Activated T-helper 1 cell treated with anti-CD3 and anti-CD28 coated beads, Interleukin-2, amount 50 U/mL, for 16 hours (primary cell): ENCODE data around the gene ARL5B.

Experiments
- DNase-seq, 2 donors: peaks; one replicate each; pipeline ENCODE4 v3.0.0-alpha.2; 2020; ENCODE audit warnings: low read depth in 1 of 2, low spot score in 1 of 2

Gene ARL5B

GRCh38 chr10:18658271-18659124, 733 bp upstream of the ARL5B start:
- no peak for DNase-seq

- no peak for DNase-seq
Measured at GRCh38 chr10:18659819-18660535, 746 bp downstream of the ARL5B start.

- DNase-seq = no peak
Measured at GRCh38 chr10:18660816-18661431, 1.7 kb downstream of the ARL5B start.

- no peak for DNase-seq
Measured at GRCh38 chr10:18664841-18665478, 5.7 kb downstream of the ARL5B start.

- no peak for DNase-seq
Measured at GRCh38 chr10:18665815-18666558, 6.8 kb downstream of the ARL5B start.

- DNase-seq = no peak
Measured at GRCh38 chr10:18666810-18667209, 7.6 kb downstream of the ARL5B start.

- no peak for DNase-seq
Measured at GRCh38 chr10:18668026-18668425, 8.8 kb downstream of the ARL5B start.

- no peak for DNase-seq
Measured at GRCh38 chr10:18675086-18675801, 16.0 kb downstream of the ARL5B start.

GRCh38 chr10:18680754-18681153, 21.5 kb downstream of the ARL5B start:
- DNase-seq = no peak

- DNase-seq = no peak
Measured at GRCh38 chr10:18681366-18681765, 22.1 kb downstream of the ARL5B start.

GRCh38 chr10:18681971-18682411, 22.8 kb downstream of the ARL5B start:
- DNase-seq = no peak

GRCh38 chr10:18683427-18683826, 24.2 kb downstream of the ARL5B start:
- no peak for DNase-seq

- DNase-seq = no peak
Measured at GRCh38 chr10:18684416-18684815, 25.2 kb downstream of the ARL5B start.

- no peak for DNase-seq
Measured at GRCh38 chr10:18684953-18685352, 25.7 kb downstream of the ARL5B start.

- no peak for DNase-seq
Measured at GRCh38 chr10:18685555-18685954, 26.3 kb downstream of the ARL5B start.

GRCh38 chr10:18687195-18687594, 28.0 kb downstream of the ARL5B start:
- DNase-seq = no peak

- DNase-seq = no peak
Measured at GRCh38 chr10:18687706-18688105, 28.5 kb downstream of the ARL5B start.

- no peak for DNase-seq
Measured at GRCh38 chr10:18689498-18689897, 30.3 kb downstream of the ARL5B start.

GRCh38 chr10:18690541-18690940, 31.3 kb downstream of the ARL5B start:
- no peak for DNase-seq
